Muscle of leg (tissue), 11 donors: Measurements from ENCODE around the gene PEA15. TPM values are rescaled to one million over a fixed set of nuclear protein-coding genes. Genes with fewer than 3 reads are reported as not detected.

Source experiments
- DNase-seq: peaks from one replicate; pipeline ENCODE4 v3.0.0; 2013
- H3K27ac ChIP-seq: one replicate; pipeline ENCODE4 v1.5.1; 2013; ENCODE audit warnings: mild to moderate bottlenecking, low read length, control low read depth
- H3K27me3 ChIP-seq: one replicate; pipeline ENCODE4 v1.6.1; 2013; ENCODE audit warnings: low read length; ENCODE audit not compliant: control insufficient read depth, insufficient read depth
- H3K36me3 ChIP-seq: one replicate; pipeline ENCODE4 v1.6.1; 2013; ENCODE audit warnings: low read length; ENCODE audit not compliant: control insufficient read depth, insufficient read depth
- H3K4me1 ChIP-seq: one replicate; pipeline ENCODE4 v1.6.1; 2013; ENCODE audit warnings: low read length; ENCODE audit not compliant: control insufficient read depth, insufficient read depth
- H3K4me3 ChIP-seq: one replicate; pipeline ENCODE4 v1.5.1; 2013; ENCODE audit warnings: low read length, control low read depth
- H3K9me3 ChIP-seq: replicated peaks from 2 replicates; pipeline ENCODE4 v1.6.1; 2013; ENCODE audit warnings: low read depth, low read length; ENCODE audit not compliant: control insufficient read depth
- WGBS: methylation state at CpG from one replicate; pipeline ENCODE4 v1.1.5; 2013; ENCODE audit warnings: missing lambda C conversion rate; ENCODE audit not compliant: insufficient coverage; 5-methylcytosine and 5-hydroxymethylcytosine counted together
- polyA plus RNA-seq, 8 donors: library from polyadenylated mRNA; unstranded; fragments of 120-200 nt; gene quantifications; one replicate each; pipeline versions ENCODE4 v1.2.1 to v1.2.3, GENCODE V29; 2013; ENCODE audit warnings: inconsistent platforms in 1 of 8, low replicate concordance in 1 of 8; ENCODE audit not compliant: insufficient read length in 8 of 8, insufficient read depth in 1 of 8
- total RNA-seq: library from RNA; stranded (reverse); fragments of 120-200 nt; gene quantifications from one replicate; pipeline ENCODE4 v1.2.4, GENCODE V29; 2013

Gene PEA15
- total and polyA plus RNA-seq, 9 donors = 57.4 to 171 (median 136) TPM

DNA sequence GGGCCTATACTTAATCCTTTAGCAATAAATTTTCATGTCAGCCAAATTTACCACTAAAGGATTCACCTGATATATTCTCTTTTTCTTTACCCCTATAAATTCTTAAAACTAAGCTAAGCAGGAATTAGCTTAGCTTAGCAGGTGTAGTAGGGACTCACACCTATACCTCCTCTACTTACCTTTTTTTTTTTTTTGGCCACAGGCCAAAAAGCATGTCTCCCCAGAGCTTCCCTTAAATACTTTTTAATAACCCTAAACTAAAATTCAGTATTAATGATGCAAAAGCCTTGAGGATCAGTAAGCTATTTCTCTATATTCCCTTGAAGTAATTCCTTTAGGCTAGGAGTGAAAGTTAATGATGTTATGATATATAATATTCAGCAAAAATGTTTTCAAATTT lies 23.2 kb downstream of the PEA15 start:
- H3K36me3 ChIP-seq = peaks cover 69% of the 10 kb centered on the region
- no peak for DNase-seq
- no peak overlapping the region for H3K27ac ChIP-seq

DNA sequence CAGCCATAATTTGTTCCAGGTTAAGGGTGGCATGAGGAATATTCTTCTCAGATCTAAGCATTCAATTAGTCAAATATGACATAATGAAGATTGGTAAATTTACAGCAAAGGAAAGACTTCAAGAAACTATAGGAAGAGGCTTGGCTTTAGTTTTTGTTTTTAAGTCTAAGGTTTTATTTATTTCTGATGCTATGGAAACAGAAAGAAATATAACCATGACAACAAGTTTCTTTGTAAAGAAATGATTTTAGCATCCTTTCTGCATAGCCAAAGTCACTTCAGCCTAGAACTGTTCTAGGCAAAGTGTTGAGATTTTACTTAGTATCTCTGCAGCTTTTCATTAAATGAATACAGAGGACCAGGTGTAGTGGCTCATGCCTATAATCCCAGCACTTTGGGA lies 27.7 kb downstream of the PEA15 start:
- H3K4me1 ChIP-seq = no peaks in the 10 kb centered on the region
- no peaks in the 10 kb centered on the region for H3K9me3 ChIP-seq
- no peak overlapping the region for H3K4me3 ChIP-seq
- peak; percentile 49 for DNase-seq
- peaks cover 49% of the 10 kb centered on the region for H3K36me3 ChIP-seq
- H3K27me3 ChIP-seq = no peaks in the 10 kb centered on the region
- no peak overlapping the region for H3K27ac ChIP-seq

More for the DNA sequence above, 23.2 kb downstream of the PEA15 start:
- Histone ChIP-seq H3K27me3 (no peaks in the 10 kb centered on the region), H3K4me1 (no peaks in the 10 kb centered on the region), H3K9me3 (no peaks in the 10 kb centered on the region), H3K4me3 (no peak overlapping the region)

DNA sequence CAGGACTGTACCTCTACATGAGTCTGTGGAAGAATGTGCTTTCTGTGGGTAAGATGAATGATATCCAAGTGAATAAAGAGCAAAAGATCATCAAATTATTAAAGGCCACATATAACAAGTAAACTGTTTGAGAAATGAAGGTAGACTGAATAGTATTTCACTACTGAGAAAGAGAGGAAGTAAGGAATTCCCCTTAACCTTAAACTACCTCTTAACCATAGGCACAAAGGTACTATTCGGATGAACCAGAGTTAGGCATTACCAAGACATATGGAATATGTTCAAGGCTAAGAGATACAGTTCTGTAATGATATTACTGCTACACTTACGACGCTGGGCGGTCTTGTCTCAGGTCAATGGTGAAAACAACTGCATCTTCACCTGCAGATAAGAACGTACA lies 31.6 kb downstream of the PEA15 start:
- no peak for DNase-seq
- Histone ChIP-seq H3K4me3 (no peak overlapping the region), H3K27ac (no peak overlapping the region), H3K36me3 (peaks cover 46% of the 10 kb centered on the region), H3K4me1 (no peaks in the 10 kb centered on the region), H3K27me3 (no peaks in the 10 kb centered on the region), H3K9me3 (no peaks in the 10 kb centered on the region)
- 80% methylated on average over 1 of the region's 5 CpGs for WGBS

DNA sequence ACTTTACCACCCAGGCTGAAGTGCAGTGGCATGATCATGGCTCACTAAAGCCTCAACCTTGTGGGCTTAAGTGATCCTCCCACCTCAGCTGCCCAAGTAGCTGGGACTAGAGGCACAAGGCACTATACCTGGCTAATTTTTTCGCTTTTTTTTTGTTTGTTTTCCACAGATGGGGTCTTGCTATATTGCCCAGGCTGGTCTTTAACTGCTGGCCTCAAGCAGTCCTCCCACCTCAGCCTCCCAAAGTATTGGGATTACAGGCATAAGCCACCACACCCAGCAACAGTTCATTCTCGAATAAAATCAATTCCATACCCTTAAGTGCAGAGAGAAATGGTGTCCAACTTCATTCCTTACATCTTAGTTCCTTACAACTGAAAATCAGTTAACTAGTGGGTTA lies 32.4 kb downstream of the PEA15 start:
- Histone ChIP-seq H3K4me3 (no peak overlapping the region), H3K9me3 (no peaks in the 10 kb centered on the region), H3K36me3 (peaks cover 44% of the 10 kb centered on the region), H3K27me3 (no peaks in the 10 kb centered on the region), H3K4me1 (no peaks in the 10 kb centered on the region), H3K27ac (no peak overlapping the region)
- no peak for DNase-seq
- WGBS = 100% methylated on average over 1 of the region's 2 CpGs

DNA sequence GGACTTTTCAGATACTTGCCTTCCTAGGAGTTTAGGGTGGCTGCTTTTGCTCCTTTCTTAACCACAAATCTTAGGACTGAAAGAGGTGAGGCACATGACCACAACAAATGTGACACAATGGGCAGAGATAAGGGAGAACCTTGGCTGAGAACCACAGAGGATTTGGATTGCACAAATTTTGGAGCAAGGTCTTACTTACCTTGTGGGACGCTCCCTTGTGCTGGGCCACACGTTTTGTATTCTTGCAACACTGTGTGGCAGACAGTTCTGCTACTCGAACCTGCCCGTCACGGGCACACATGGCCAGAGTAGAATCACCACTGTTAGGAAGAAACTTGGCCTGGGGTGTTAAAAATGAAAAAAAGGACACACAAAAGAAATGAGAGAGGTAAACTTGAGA lies 33.2 kb downstream of the PEA15 start:
- Histone ChIP-seq H3K4me3 (no peak overlapping the region), H3K9me3 (no peaks in the 10 kb centered on the region), H3K4me1 (no peaks in the 10 kb centered on the region), H3K36me3 (peaks cover 46% of the 10 kb centered on the region), H3K27me3 (no peaks in the 10 kb centered on the region), H3K27ac (no peak overlapping the region)
- WGBS = 97% methylated on average over 5 of the region's 5 CpGs
- DNase-seq = no peak

DNA sequence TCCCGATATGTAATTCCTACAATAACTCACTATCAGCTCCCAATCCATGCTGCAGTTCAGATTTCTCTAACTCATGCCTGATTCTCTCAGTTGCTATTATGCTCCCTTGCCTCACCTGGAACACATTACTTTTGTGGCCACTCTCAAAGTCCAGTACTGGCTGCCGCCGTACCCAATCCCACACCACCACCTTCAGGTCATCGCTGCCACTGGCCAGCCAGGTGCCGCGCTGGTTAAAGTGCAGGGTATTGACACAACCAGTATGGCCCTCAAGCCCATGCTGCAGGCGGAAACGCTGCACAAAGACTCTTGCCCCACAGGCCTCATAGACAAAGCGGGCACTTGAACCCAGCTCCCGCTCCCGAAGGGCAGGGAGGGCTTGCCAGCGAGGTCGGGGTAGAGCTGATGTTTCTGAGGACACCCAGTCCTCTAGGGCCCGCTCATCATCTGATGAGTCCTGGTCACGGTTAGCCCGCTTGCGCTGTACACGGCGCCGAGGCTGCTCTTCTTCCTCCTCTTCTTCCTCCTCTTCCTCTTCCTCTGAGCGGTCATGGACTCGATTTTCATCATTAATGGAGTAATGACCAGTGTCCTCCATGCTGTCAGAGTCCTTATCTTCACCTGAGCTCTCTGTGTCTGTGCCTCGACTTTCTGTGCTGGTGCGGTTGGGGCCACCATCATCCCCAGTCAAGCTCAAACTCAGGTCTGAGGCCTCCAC lies 34.6 kb downstream of the PEA15 start:
- no peak for DNase-seq
- Histone ChIP-seq H3K27ac (no peak overlapping the region), H3K36me3 (peaks cover 46% of the 10 kb centered on the region), H3K9me3 (no peaks in the 10 kb centered on the region), H3K4me3 (no peak overlapping the region), H3K27me3 (no peaks in the 10 kb centered on the region), H3K4me1 (no peaks in the 10 kb centered on the region)
- WGBS = 91% methylated on average over 24 of the region's 24 CpGs

DNA sequence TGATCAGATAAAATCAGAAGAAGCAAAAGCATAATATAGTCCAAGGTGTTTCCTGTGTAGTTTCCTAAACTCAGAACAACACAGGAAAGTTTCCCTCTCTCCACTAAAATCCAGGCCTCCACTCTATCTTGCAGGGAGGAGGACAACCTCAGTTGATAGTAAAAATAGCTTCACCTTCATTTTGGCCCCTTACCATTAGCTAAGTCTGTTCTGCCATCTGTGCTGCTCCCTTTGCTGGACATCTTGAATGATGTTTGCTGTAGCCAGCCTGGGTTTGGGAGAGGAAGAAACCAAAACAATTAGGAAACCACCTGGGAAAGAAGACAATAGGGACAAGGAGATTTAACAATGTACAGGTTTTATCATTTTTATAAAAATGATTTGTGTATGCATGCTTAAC lies 38.6 kb downstream of the PEA15 start:
- no peak overlapping the region for H3K4me3 ChIP-seq
- no peaks in the 10 kb centered on the region for H3K9me3 ChIP-seq
- H3K36me3 ChIP-seq = peaks cover 24% of the 10 kb centered on the region
- no peaks in the 10 kb centered on the region for H3K4me1 ChIP-seq
- DNase-seq = no peak
- H3K27ac ChIP-seq = no peak overlapping the region
- no peaks in the 10 kb centered on the region for H3K27me3 ChIP-seq

DNA sequence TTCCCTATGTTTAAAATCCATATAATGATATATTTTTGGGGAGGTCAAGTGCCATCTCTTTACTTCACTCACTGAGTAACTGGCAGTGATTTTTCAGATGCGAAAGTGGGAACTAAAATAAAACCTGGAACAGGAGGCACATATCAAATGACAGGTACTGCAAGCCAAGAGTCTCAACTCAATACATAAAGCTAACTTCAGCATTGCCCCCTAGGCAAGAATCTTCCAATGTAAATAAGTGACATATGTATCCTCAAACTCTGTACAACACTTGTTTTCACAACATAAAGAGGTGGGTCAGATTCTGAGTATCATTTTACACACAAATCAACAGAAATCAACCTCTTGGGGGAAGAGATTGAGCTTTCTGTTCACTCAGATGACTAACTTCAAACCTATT lies 39.0 kb downstream of the PEA15 start:
- H3K36me3 ChIP-seq = peaks cover 20% of the 10 kb centered on the region

DNA sequence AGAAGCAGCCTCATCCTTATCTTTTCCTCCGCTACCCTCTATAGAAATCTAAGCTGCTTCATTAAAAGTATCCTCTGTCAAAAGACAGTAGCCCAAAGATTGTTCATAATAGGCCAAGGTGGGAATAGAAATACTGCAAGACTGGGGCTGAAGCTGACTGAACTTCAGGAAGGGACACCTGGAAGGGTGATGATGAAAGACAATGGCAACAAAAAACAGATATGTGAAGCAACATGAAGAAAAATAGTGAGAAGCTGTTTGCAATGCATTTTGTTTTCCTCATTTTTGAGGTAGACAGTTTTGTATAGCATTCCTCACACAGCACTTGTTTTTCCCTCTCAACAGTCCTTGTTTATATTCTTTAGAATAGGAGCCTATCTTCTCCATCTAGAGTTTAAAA lies 40.2 kb downstream of the PEA15 start:
- Histone ChIP-seq H3K36me3 (peaks cover 10% of the 10 kb centered on the region), H3K4me1 (no peaks in the 10 kb centered on the region), H3K27me3 (no peaks in the 10 kb centered on the region), H3K4me3 (no peak overlapping the region), H3K27ac (no peak overlapping the region), H3K9me3 (no peaks in the 10 kb centered on the region)
- no peak for DNase-seq
- no CpG with 5 or more reads among the region's 1 CpG for WGBS

More for the DNA sequence above, 39.0 kb downstream of the PEA15 start:
- Histone ChIP-seq H3K4me3 (no peak overlapping the region), H3K27me3 (no peaks in the 10 kb centered on the region), H3K27ac (no peak overlapping the region), H3K4me1 (no peaks in the 10 kb centered on the region), H3K9me3 (no peaks in the 10 kb centered on the region)
- no peak for DNase-seq
- no CpG with 5 or more reads among the region's 1 CpG for WGBS

DNA sequence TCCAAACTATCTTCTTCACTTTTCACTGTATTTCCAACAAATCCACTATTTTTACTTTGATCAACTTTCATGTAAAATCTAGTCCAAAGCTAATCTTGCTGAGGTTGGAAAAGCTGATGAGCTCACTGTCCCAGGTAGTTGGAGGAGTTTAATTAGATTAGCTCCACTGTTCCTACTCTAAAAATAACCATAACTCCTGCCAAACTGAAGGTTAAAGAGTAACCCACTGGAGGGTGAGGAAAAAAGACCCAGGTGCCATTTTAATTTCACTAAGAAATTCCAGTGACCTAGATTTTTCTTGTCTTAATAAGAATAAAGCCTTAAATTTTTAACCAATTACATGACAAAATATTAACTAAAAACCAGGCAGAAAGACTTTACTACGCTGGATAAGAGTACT lies 41.9 kb downstream of the PEA15 start:
- H3K36me3 ChIP-seq = peaks cover 7% of the 10 kb centered on the region
- peaks cover 10% of the 10 kb centered on the region for H3K4me1 ChIP-seq
- WGBS = no CpG with 5 or more reads among the region's 1 CpG
- H3K9me3 ChIP-seq = no peaks in the 10 kb centered on the region
- no peak for DNase-seq
- no peak overlapping the region for H3K27ac ChIP-seq
- H3K4me3 ChIP-seq = no peak overlapping the region
- no peaks in the 10 kb centered on the region for H3K27me3 ChIP-seq

DNA sequence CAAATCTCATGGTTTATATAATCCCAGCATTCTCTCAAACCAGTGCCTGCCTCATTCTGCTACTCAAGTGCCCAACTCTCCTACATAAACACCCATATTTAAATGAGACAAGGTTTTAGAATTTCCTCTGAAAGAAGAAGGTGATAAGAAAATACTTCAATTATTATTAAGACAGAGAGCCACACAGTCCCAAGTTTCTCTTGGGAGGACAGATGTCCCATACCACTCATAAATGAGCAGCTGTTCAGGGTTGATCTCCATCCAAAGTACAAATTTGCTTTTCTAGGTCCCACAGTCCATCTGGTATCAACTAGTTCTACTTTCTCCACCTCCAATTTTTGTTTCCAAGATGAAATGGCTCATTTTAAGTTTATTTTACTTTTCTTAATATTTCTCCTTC lies 45.8 kb downstream of the PEA15 start:
- DNase-seq = peak; percentile 86
- Histone ChIP-seq H3K4me1 (peaks cover 10% of the 10 kb centered on the region), H3K9me3 (no peaks in the 10 kb centered on the region), H3K4me3 (no peak overlapping the region), H3K27me3 (no peaks in the 10 kb centered on the region), H3K36me3 (peaks cover 2% of the 10 kb centered on the region), H3K27ac (peak overlapping the region; percentile 77)
